Stimulated activated naive CD4-positive, alpha-beta T cell treated with Interleukin-2 at 50 U/mL for 16 hours (primary cell): ENCODE measurements around the gene SPATA6L.
"Not testable (repeated sequence)": the region's sequence is repeated elsewhere in the genome, so short reads cannot be mapped to it uniquely, and the experiment has no call there.

Source experiments
- DNase-seq: peaks from one replicate; lab custom pipeline; 2025; lab: John Stamatoyannopoulos, UW

The SPATA6L gene

DNA sequence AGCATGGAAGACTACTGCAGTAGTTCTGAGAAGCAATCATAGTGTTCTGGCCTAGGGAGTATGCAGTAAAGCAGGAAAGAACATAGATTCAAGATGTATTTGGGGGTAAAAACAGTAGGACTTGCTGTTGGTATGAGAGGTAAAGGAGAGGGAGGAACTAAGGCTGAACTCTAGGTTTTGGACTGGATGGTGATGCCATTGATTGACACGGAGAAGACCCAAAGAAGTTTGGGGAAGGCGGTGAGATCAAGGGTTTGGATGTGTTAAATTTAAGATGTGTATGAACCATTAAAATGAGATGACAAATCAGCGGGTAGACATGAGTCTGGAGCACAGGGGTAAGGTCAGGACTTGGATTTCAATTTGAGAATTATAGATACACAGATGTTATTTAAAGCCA lies 11.1 kb upstream of the SPATA6L start:
- no peak for DNase-seq

DNA sequence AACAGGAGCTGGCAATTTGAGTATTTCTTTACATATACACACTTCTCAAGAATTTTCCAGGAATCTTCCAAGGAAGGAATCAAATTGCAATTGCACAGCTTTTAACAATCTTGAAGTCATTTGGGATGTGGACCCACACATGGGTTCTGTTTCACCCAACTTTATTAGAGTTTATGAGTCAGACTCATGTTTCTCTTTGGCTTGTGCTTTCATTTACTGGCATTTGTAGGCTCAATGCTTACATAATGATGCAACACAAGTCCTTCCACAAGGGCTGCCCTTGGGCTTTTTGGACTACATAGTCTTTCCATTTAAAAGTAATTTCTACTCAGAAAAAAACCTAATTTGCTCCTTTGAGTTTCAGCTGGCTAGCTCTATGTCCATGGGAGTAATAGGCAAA lies 8.5 kb upstream of the SPATA6L start:
- DNase-seq = no peak

DNA sequence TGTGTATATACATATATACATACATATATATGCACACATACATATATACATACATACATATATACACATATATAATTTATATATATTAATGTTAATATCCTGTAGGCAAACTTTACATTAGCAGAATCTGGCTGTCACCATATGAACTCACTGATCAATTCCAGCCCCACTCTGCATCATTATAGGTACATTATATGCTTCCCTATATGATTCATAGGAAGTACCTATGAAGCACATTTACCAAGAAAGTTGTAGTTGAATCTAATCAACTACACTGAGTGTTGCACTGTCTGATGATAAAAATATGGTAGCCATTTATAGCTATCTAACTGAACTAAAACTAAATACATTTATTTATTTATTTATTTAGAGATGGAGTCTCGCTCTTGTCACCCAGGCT lies 5.5 kb upstream of the SPATA6L start:
- DNase-seq = no peak

DNA sequence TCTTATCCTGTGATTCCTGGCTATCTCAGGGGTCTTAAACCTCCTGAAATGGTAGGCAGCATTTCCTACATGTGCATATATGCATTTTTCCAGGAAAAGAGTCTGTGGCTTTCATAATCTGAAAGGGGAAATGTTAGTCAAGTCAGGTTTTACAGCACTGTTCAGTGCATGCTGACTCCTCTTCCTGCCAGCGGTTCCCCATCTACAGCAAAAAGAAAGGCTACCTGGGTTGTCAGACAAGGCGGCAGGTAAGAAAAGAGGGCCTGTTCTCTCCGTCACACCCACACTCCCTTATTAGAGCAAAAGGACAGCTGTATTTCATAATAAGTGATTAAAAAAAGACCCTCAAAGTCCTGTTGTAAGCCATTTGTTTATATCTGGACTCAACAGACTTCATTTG lies 4.3 kb upstream of the SPATA6L start:
- DNase-seq = no peak

DNA sequence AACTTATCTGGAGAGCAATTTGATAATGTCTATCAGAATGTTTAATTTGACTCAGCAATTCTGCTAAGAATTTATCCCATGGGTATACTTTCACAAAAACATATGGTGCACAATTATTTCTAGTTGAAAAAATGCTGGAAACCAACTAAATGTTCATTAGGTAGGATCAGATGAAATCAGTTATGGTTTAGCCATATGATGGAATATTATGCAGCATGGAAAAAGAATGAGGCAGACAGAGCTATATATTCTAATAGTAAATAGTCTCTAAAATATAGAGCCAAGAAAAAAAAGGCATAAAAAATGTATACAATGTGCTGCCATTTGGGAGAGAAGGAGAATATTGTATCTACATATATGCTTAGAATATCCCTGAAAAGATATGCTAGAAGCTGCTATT lies 3.6 kb upstream of the SPATA6L start:
- no peak for DNase-seq

DNA sequence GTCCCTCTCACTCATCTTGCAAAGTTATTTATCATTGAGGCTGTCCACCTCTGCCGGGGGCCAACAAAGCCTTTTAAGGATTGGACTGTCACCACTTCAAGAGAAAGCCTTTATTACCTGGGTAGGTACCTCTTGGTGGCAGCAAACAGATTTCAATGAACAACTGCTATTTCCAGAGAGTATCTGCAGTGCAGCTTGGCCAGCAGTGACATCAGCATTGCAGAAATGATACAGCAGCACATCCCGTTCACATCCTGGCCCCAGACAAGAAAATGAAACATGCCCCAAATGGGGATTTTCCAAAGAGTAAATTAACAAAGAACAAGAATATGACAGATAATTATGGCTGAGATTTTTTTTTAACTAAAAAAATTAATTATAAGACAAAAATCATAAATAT lies 2.3 kb upstream of the SPATA6L start:
- DNase-seq = no peak

DNA sequence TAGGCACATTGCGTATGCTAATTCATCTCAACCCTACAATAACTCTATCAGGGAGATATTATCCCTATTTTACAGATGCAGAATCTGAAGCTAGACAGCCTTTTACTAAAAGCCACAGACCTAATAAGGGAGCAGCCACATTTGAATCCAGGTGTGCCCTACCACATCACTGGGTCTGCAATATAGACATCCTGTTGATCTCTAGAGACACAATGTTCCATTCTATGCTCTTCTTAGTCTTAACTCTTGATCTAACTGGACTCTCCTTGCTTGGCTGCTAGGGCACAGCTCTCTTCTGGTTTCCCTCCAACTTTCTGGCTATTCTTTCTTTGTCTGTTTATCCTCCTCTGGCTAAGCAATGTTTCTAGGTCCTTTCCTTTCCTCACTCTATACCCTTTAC lies 1.4 kb upstream of the SPATA6L start:
- no peak for DNase-seq

DNA sequence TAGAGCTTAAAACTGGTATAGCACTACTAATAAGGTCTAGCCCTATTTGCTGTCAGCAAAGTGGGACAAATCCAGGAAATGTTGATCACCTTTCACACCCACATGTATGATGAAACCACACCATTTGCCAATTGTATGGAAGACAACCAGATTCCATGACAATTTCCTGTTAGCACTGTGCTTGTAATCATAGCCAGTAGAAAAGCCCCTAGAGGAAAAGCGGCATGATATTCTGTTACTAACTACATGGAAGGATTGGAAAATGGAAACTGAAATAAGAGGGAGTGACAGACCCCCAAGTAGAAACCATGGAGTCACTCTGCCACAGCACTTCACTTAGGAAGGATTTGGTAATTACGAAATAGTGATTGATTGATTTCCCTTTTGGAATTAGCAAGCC lies 923 bp downstream of the SPATA6L start:
- no peak for DNase-seq

DNA sequence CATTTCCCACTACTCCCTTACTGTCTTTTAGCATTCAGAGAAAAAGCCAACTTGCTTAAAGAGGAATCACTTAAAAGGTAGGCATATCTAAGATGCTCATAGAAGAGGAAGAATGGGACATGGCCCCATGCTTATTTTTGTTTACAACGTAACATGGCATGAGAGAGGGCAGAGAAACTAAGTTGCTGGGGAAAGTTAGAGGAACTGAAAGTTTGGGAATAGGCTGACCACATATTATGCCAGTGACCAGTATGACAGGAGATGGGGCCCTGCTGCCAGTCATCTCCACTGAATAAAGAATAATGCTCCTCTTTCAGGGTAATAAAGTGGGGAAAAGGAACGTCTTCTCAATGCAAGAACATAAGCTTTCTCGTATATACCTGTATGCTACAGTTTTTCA lies 2.3 kb downstream of the SPATA6L start:
- DNase-seq = no peak

DNA sequence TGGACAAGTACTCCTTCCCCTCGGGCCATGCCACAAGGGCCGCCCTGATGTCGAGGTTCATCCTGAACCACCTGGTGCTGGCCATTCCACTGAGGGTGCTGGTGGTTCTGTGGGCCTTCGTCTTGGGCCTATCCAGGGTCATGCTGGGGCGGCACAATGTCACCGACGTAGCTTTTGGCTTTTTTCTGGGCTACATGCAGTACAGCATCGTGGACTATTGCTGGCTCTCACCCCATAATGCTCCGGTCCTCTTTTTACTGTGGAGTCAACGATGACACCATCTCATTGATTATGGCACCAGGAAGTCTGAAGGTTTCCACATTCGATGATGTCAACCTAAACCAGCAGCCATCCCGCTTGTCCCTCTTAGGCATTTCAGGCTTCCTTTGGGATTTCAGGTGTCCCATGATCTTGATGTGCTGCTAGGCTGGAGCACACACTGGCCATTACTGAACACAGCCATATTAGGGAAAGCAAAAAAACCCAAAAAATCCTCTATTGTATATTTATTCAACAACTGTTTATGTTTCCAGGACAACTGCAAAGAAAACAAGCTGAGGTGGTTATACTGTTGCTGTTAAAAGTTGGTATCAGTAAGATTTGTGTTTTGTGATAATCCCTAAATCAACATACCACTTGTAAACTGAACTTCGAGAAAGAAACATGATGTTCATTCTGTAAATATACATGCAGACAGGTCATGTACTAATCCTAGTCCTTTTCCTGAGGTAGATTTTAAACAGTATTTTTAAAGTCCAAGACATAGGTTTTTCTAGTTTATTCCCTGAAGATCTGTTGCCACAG lies 3.1 kb downstream of the SPATA6L start:
- DNase-seq = no peak

DNA sequence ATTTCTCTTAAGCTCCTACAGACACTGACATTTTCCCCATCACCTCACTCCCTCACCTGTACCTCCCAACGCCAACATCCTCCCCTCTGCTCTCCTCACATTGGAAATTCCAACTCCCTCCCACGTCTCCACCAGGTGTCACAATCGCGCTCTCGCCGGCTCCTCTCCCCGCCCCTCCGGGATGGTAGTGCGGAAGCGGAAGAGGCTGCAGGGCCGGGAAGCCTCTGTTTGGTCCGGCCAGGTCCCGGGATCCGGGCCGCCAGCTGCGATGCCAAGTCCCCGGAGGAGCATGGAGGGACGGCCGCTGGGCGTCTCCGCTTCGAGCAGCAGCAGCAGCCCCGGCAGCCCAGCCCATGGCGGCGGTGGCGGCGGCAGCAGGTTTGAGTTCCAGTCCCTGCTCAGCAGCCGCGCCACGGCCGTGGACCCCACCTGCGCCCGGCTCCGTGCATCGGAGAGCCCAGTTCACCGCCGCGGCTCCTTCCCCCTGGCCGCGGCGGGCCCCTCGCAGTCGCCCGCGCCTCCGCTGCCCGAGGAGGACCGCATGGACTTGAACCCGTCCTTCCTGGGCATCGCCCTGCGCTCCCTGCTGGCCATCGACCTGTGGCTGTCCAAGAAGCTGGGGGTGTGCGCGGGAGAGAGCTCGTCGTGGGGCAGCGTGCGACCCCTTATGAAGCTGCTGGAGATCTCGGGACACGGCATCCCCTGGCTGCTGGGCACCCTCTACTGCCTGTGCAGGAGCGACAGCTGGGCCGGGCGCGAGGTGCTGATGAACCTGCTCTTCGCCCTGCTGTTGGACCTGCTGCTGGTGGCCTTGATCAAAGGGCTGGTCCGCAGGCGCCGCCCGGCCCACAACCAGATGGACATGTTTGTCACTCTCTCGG lies 3.9 kb downstream of the SPATA6L start, which contains the start of gene PLPP6:
TSS of gene PLPP6 (plus strand) at position 187 of the 881 bp plus-strand sequence. CDS start at position 269, 82 bp downstream.
- DNase-seq = peak; percentile 71

DNA sequence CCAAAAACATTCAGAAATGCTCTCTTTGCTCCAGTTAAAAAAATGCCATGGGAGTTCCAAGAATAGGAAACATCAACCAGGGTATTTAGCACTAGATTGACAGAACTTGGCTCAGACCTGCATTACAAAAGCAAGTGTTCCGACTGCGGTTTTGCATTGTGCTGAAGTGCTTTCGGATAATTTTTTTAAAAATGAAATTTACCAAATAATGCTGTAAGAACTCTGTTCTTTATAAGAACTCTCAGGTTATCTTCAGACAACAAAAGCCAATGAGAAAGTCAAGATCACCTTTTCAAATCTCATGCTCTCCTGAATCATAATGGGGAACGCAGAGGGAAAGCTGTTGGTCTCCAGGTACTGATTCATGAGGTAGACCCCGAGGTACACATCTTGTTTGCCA lies 4.7 kb downstream of the SPATA6L start:
- DNase-seq = no peak

DNA sequence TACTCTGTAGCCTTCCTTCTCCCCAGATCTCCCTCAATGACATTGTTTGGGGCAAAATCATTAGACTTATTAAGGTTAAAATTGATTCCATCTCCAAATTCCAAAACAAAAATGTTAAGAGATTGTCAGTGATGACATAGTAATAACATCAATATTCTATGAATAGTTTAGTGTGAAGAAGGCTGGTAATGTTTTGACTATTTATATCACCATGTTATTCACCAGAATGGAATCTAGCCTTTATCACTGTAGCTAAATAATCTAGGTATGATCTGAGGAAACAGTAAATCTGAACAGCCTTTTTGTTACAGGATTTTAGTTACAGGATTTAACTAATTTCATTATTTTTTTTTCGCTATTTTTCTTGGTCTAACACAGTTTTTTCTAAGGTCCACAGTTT lies 5.1 kb downstream of the SPATA6L start:
- no peak for DNase-seq

DNA sequence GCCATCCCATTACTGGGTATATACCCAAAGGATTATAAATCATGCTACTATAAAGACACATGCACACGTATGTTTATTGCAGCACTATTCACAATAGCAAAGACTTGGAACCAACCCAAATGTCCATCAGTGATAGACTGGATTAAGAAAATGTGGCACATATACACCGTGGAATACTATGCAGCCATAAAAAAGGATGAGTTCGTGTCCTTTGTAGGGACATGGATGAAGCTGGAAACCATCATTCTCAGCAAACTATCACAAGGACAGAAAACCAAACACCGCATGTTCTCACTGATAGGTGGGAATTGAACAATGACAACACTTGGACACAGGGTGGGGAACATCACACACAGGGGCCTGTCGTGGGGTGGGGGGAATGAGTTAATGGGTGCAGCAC lies 5.6 kb downstream of the SPATA6L start:
- DNase-seq = not testable (repeated sequence)

DNA sequence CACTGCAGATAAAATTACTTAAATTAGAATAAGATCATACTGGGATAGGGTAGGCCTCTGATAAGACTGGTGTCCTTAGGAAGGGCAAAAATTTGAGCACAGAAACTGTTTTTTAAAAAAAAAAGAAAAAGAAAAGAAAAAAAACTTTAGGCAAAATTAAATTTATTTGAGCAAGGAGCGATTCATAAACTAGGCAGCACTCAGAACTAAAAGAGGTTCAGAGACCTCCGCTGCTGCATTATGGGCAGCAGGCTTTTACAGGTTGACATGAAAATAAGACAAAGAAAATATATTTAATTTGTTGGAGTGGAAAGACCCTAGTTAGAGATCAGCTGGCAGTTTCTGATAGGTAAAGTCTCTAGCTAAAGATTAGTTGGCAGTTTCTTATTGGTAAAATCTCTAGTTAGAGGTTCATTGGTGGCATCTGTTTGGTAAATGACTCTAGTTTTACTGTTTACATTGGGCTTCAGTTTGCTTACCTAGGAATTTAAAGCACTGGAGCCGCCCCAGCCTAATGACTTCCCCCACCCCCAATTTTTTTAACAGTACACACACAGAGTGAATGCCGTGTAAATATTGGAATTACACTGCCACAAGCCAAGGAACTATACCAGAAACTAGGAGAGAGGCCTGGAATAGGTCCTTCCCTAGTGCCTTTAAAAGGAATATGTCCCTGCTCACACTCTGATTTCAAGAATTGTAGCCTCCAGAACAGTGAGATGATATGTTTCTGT lies 8.7 kb downstream of the SPATA6L start:
- no peak for DNase-seq

DNA sequence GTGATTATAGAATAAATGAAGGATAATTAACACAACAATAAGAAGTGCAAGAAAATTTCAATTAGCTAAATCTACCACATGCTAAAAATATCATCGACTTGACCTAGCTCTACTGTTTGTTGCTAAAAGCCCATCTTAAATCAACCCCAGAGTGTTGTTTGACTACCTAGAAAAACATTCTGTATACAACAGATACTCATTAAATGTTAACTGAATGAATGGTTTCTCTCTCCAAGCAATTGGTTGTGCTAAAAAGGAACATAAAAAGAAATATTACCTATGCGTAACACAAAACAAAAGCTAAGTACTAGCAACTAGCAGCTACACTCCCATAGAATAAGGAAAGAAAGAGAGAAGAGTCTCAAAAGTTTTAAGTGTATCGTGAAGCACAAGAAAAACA lies 9.7 kb downstream of the SPATA6L start:
- DNase-seq = no peak

DNA sequence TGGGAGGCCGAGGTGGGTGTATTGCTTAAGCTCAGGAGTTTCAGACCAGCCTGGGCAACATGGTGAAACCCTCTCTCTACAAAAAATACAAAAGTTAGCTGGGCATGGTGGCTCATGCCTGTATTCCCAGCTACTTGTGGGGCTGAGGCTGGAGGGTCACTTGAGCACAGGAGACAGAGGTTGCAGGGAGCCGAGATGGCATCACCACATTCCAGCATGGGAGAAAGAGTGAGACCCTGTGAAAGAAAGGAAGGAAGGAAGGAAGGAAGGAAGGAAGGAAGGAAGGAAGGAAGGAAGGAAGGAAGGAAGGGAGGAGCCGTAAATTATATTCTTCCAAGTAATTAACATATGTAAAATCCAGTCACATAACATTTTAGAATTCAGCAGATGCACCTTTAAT lies 10.1 kb downstream of the SPATA6L start:
- DNase-seq = not testable (repeated sequence)

DNA sequence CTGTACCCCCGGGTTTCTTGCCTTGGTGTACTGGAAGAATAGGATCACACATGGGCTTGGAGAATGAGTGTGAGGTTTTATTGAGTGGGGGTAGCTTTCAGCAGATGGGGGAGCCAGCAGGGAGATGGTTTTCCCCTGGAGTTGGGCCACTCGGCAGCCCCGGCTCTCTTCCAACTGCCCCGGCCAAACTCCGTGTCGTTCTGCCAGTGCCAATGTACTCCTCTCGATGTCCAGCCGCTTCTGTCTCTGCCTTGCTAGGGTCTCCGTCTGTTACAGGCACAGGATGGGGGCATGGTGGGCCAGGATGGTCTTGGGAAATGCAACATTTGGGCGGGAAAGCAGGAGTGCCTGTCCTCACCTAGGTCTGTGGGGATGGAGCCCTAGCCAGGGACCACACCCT lies 11.7 kb downstream of the SPATA6L start:
- no peak for DNase-seq

DNA sequence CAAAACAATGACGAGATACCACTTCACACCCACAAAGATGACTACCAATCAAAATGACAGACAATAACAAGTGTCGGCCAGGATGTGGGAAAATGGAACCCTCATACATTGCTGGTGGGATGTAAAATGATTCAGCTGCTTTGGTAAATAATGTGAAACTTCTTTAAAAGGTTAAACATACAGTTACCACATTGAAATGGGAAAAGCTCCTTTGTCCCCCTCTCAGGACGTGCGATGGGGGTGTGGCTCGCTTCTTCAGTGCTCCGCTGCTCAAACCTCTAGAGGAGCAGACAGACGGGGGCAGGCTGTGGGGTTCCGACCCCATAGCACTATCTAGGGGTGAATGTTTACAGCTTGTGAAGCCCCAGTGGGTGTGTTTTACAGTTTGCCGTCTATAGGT lies 12.2 kb downstream of the SPATA6L start:
- DNase-seq = no peak

DNA sequence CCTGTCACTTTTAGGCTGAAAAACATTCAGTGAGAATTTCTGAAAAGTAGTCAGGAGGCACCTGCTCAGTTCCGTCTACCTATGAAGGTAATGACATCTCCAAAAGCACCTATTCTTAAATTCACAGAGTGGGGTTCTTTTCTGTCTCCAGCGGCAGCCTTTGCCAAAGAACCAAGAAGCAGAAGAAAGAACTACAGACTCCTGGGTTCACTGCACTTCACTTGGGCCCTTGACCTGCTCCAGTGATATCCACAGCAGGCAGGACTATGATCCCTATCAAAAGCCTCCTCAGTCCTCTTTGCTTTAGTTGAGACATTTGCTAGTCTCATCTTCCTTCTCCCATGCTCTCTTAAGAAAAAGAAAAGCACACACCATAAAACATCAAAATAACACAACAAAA lies 23.9 kb downstream of the SPATA6L start:
- no peak for DNase-seq

DNA sequence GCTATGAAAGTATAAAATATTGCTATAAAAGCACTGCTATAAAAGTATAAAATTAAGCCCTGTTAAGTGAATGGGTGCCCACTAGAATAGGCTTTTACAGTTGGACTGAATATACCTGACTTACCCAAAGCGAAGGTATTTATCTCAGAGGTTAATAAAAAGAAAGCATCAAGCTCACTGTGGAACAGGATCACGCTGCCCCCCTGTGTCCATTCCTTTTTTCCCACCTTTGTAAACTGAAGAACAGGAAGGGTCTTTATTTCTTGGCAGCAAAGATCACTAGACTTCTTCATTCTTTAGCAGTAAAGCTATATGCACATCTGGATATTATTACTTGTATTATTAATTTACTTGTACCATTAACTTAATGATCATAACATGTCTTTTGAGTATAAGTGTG lies 26.3 kb downstream of the SPATA6L start:
- DNase-seq = no peak

DNA sequence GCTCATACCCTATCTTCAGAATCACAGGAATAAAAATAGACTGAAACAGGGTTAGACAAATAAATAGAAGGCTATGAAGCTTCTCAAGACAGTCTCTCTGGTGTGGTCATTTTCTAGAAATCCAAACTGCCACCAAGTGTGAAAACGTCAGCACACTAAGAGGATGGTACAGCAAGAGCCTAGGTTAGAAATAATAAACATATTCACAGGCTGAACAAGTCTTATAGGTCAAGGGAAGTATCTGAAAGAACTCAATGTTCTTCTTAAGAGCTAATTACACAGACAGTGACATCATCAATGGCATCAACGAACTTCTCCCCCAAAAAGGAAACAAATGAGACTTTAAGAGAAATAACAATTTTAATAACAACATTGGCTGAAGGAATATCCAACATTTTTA lies 26.9 kb downstream of the SPATA6L start:
- DNase-seq = no peak

DNA sequence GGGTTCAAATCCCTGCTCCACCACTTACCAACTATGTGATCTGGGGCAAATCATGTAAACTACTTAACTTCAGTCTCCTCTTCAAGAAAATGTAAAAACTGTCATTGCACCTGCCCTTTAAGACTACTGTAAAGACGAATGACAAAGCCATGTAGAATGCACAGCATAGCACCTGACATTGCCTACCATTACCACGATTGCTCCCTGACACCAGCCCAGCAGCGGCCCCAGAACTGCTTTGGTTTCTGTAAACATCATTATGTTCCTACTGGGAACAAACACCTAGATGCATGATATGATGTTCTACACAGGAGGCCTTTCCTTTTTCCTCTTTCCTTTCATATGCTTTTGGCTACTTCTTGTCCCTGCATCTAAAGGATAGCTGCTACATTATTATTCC lies 27.3 kb downstream of the SPATA6L start:
- DNase-seq = no peak
